ENCODE data around the gene PUS7L.

Gene PUS7L

DNA sequence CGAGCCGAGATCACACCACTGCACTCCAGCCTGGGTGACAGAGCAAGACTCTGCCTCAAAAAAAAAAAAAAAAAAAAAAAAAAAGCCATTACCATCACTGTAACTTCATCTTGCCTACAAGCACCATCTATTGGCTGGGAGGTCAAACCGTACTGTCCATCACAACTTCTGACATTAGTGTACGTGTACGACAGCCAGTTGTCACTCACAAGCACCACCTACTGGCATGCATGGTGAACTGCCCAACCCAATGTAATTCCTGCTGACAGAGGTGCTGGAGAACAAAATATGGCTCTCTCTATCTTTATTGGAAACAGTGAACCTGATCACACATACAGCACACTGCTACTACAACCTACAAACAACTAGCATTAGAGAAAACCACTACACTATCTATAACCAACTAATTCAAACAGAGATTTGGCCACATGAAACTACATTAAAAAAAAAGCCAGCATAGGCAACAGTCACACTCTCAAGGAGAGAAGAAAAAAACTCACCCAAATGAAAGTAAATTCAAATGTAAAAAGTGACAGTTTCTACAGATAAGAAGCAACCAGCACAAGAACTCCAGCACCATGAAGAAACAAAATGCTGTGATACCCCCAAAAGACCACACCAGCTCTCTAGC lies 82.3 kb downstream of the PUS7L start:
- peaks cover 25 to 37% of the 10 kb centered on the region in 2 donors for H3K27me3 Mint-ChIP-seq
- no peak overlapping the region for H3K27ac Mint-ChIP-seq
- H3K4me1 Mint-ChIP-seq (ENCODE audit: low read depth in 2 of 2), result no peaks in the 10 kb centered on the region
- DNase-seq (no peak), ATAC-seq (replicated peaks) (no peak)
- no peaks in the 10 kb centered on the region for H3K9me3 Mint-ChIP-seq
- no peaks in the 10 kb centered on the region for H3K36me3 Mint-ChIP-seq (ENCODE audit: insufficient read depth)
- H3K4me3 Mint-ChIP-seq, result no peak overlapping the region

DNA sequence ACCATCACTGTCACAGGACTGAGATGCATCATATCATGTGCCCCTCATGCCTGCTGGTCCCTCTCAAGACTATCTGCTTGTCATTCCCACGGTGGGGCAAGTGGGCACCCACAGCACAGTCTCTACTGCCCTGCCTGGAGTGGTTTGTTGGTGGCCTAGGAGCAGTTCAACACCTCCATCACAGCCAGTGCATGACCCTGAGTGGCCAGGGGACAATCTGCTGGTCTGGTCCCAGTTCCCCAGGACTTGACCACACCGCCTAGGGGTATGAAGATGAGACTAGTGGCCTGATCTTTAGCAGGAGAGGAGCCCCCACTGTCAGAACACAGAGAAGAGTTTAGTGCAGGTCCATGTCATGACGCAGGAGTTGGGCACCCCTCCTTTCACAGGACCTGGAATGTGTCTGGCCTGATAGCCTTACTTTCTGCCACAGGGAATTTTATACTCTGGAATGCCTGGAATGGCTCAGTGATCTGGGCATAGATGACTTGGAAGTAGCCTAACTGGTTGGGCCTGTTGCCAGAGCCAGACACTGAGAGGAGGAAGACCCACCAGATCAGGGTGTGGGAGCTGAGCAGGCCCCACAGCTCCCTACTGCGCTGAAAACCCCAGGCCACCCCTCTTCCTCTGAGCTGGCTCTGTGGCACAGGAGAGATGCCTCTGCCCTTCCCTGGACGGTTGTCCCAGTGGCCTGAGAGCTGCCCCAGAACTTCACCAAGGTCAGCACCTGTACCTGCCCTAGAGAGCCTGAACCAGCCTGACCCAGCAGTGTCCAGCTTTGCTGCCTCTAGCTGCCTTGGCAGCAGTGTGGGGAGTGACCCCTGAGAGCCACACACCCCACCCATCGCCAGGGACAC lies 83.3 kb downstream of the PUS7L start:
- H3K27ac Mint-ChIP-seq, result no peak overlapping the region

DNA sequence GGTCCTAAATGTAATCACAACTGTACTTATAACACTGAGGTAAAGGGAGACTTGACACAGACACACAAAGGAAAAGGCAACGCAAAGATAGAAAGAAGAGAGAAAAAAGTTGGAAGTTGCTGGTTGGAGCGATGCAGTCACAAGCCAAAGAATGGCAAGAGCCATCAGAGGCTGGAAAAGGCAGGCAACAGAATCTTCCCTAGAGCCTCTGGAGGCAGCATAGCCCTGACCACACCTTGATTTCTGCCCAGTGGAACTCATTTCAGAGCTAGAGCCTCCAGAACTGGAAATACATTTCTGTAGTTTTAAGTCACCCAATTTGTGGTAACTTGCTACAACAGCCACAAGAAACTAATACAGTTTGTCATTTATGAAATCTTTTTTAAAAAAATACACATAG lies 89.2 kb downstream of the PUS7L start:
- peaks cover 5 to 31% of the 10 kb centered on the region in 2 donors for H3K27me3 Mint-ChIP-seq
- ATAC-seq (replicated peaks) (no peak), DNase-seq (no peak)
- H3K4me3 Mint-ChIP-seq, result no peak overlapping the region
- H3K36me3 Mint-ChIP-seq (ENCODE audit: insufficient read depth), result no peaks in the 10 kb centered on the region
- H3K4me1 Mint-ChIP-seq (ENCODE audit: low read depth in 2 of 2), result no peaks in the 10 kb centered on the region
- no peak overlapping the region for H3K27ac Mint-ChIP-seq
- no peaks in the 10 kb centered on the region for H3K9me3 Mint-ChIP-seq

More for the DNA sequence above, 83.3 kb downstream of the PUS7L start:
- DNase-seq (no peak), ATAC-seq (replicated peaks) (no peak)
- Mint-ChIP-seq H3K9me3 (no peaks in the 10 kb centered on the region), H3K36me3 (ENCODE audit: insufficient read depth) (no peaks in the 10 kb centered on the region), H3K4me1 (ENCODE audit: low read depth in 2 of 2) (no peaks in the 10 kb centered on the region), H3K27me3 (peaks cover 34 to 37% of the 10 kb centered on the region in 2 donors), H3K4me3 (no peak overlapping the region)
